Keratinocyte (primary cell): Measurements from ENCODE around the gene GPR85. TPM values are rescaled to one million over a fixed set of nuclear protein-coding genes. Genes with fewer than 3 reads are reported as not detected.

ENCODE experiments used
- DNase-seq: peaks from one replicate; pipeline ENCODE4 v3.0.0-alpha.2; 2011; ENCODE audit warnings: low read depth, missing footprints, low spot score
- FAIRE-seq: peaks from 2 replicates; lab custom pipeline; 2011; peaks lifted over from hg19 to GRCh38; lab: Jason Lieb, UNC
- H2AFZ ChIP-seq: 2 replicates; pipeline ENCODE4 v1.6.0; 2012; ENCODE audit warnings: low read length, control low read depth, inconsistent platforms; ENCODE audit not compliant: control insufficient read depth
- H3K27ac ChIP-seq: 2 replicates; pipeline ENCODE4 v1.5.1; 2011; ENCODE audit warnings: low read length; ENCODE audit not compliant: control insufficient read depth, insufficient read depth
- H3K27me3 ChIP-seq: 3 replicates; pipeline ENCODE4 v1.6.0; 2011; ENCODE audit warnings: low read length; ENCODE audit not compliant: control insufficient read depth, insufficient read depth; ENCODE audit errors: extremely low read depth
- H3K36me3 ChIP-seq, 2 experiments: 2 replicates in 1 of 2; 3 replicates in 1 of 2; pipeline ENCODE4 v1.5.1; 2011; ENCODE audit warnings: low read length in 2 of 2, mild to moderate bottlenecking in 1 of 2; ENCODE audit not compliant: control insufficient read depth in 2 of 2, insufficient read depth in 2 of 2; ENCODE audit errors: extremely low read depth in 1 of 2
- H3K4me1 ChIP-seq: 3 replicates; pipeline ENCODE4 v1.5.1; 2011; ENCODE audit warnings: low read length; ENCODE audit not compliant: control insufficient read depth, insufficient read depth; ENCODE audit errors: extremely low read depth
- H3K4me2 ChIP-seq: 3 replicates; pipeline ENCODE4 v1.6.0; 2011; ENCODE audit warnings: low read depth, low read length; ENCODE audit not compliant: control insufficient read depth, insufficient read depth; ENCODE audit errors: extremely low read depth
- H3K4me3 ChIP-seq, 3 experiments: fragments of 200-600 bp in 1 of 3; sonication (generic) in 1 of 3; 2 replicates in 2 of 3; 3 replicates in 1 of 3; pipeline ENCODE4 v1.5.1; 2011 to 2016; ENCODE audit warnings: low read length in 3 of 3, mild to moderate bottlenecking in 3 of 3, control low read depth in 2 of 3, inconsistent platforms in 1 of 3, low read depth in 1 of 3, mixed read lengths in 1 of 3, mixed run types in 1 of 3, moderate library complexity in 1 of 3; ENCODE audit not compliant: control insufficient read depth in 2 of 3, insufficient read depth in 2 of 3; ENCODE audit errors: extremely low read depth in 1 of 3
- H3K79me2 ChIP-seq: 2 replicates; pipeline ENCODE4 v1.6.0; 2012; ENCODE audit warnings: low read length; ENCODE audit not compliant: control insufficient read depth, insufficient read depth
- H3K9ac ChIP-seq: 3 replicates; pipeline ENCODE4 v1.6.0; 2011; ENCODE audit warnings: low read length; ENCODE audit not compliant: control insufficient read depth, insufficient read depth; ENCODE audit errors: extremely low read depth
- H3K9me1 ChIP-seq: 3 replicates; pipeline ENCODE4 v1.6.0; 2011; ENCODE audit warnings: low read length; ENCODE audit not compliant: control insufficient read depth, insufficient read depth; ENCODE audit errors: extremely low read depth
- H3K9me3 ChIP-seq: 2 replicates; pipeline ENCODE4 v1.5.1; 2012; ENCODE audit warnings: low read depth, low read length; ENCODE audit not compliant: control insufficient read depth
- H4K20me1 ChIP-seq: 3 replicates; pipeline ENCODE4 v1.6.0; 2011; ENCODE audit warnings: low read length; ENCODE audit not compliant: control insufficient read depth, insufficient read depth; ENCODE audit errors: extremely low read depth
- CTCF ChIP-seq, 3 experiments: IDR thresholded peaks in 1 of 3; conservative IDR thresholded peaks in 1 of 3; optimal IDR thresholded peaks in 1 of 3; 2 replicates in 2 of 3; 3 replicates in 1 of 3; pipeline versions ENCODE3 to v1.5.1; 2011; ENCODE audit warnings: low read length in 3 of 3, mild to moderate bottlenecking in 3 of 3, moderate library complexity in 2 of 3, control low read depth in 1 of 3, inconsistent platforms in 1 of 3; ENCODE audit not compliant: insufficient read depth in 2 of 3; ENCODE audit errors: extremely low read depth in 1 of 3
- EZH2 ChIP-seq: IDR thresholded peaks from one replicate; pipeline ENCODE4 v1.6.1; 2012; ENCODE audit warnings: inconsistent platforms, mild to moderate bottlenecking, low read length, moderate library complexity
- dilution Hi-C: fragments of 300-500 bp; cut with MboI; formaldehyde crosslinking; loops from one replicate; pipeline ENCODE4 v1.7.0; 2020; ENCODE audit warnings: low sequenced_read_pairs; ENCODE audit not compliant: extremely low pct_ligation_motif_present
- polyA plus RNA-seq, 5 experiments: library from polyadenylated mRNA; depleted of rRNA in 3 of 5; stranded (reverse) in 3 of 5; stranded (forward) in 1 of 5; unstranded in 1 of 5; fragments of >200 nt; gene quantifications; 1 replicate in 1 of 5; 2 replicates in 3 of 5; 3 replicates in 1 of 5; pipeline versions ENCODE4 v1.2.1 to v1.2.3, GENCODE V29; 2011 to 2012; ENCODE audit warnings: missing spikeins in 2 of 5, low read depth in 1 of 5, low replicate concordance in 1 of 5

GPR85 gene
- polyA plus RNA-seq, 1 donor (not counting 4 experiments of a cell fraction or from before 2014, with no cell fraction given), result 2.0 TPM

- Histone ChIP-seq H3K9ac (peak overlapping the region; percentile 4), H3K27me3 (no peaks in the 10 kb centered on the region), H3K9me1 (no peaks in the 10 kb centered on the region), H3K79me2 (no peaks in the 10 kb centered on the region), H4K20me1 (no peaks in the 10 kb centered on the region), H3K27ac (peak overlapping the region; percentile 26), H3K4me1 (peaks cover 14% of the 10 kb centered on the region), H3K9me3 (no peaks in the 10 kb centered on the region), H3K36me3 (no peaks in the 10 kb centered on the region), H2AFZ (peak overlapping the region; percentile 78), H3K4me3 (peak overlapping the region in 2 of 3 experiments; percentile 48 to 63), H3K4me2 (peak overlapping the region; percentile 82)
- FAIRE-seq (peak; percentile 53), DNase-seq (no peak)
- TF ChIP-seq EZH2, result no peak
- TF ChIP-seq CTCF (optimal IDR thresholded peaks at IDR 0.05 in 1 of 3, IDR thresholded peaks at IDR 0.05 in 1 of 3, conservative IDR thresholded peaks at IDR 0.05 in 1 of 3; ENCODE audit: extremely low read depth in 1 of 3, insufficient read depth in 2 of 3, low read length in 3 of 3), result no peak
- dilution Hi-C loops, result no loop called here
These were observed 13.5 kb upstream of the GPR85 start for GRCh38 chr7:113100121-113100603.

DNA sequence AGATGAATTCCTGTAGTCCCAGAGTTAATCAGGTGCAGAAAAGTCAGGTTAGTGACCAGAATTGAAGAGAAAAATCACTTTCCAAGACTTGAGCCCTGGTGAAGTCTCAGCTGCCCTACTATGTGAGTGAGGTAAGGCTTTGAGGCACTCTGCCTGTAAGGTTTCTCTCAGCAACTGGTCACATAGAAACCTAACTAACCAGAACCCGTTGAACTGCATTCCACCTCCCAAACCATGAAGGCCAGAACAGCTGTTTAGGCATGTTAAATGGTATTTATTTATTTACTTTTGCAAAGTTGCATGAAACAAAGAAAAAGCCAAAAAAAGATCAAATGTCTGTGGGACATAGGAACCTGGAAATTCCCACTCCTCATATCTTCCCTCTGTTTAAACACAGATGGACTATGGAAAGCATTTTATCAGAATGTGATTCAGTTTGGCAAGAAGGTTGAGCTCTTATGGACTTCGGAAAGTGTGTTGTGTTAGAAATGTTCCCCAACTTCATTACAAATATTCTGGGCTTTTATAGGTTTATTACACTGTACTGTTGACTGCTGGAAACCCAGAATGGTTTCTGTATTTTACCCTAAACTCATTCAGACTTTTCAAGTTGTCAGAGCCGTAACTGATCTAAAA, 12.8 kb upstream of the GPR85 start:
- Histone ChIP-seq H4K20me1 (no peaks in the 10 kb centered on the region), H3K27me3 (no peaks in the 10 kb centered on the region), H3K4me2 (peak overlapping the region; percentile 82), H3K9me1 (no peaks in the 10 kb centered on the region), H2AFZ (peak overlapping the region; percentile 78), H3K36me3 (no peaks in the 10 kb centered on the region), H3K9me3 (no peaks in the 10 kb centered on the region), H3K9ac (peak overlapping the region; percentile 4), H3K4me1 (peaks cover 14% of the 10 kb centered on the region), H3K79me2 (no peaks in the 10 kb centered on the region), H3K27ac (peak overlapping the region; percentile 26), H3K4me3 (peak overlapping the region in 2 of 3 experiments; percentile 48 to 63)
- DNase-seq (no peak), FAIRE-seq (peak; percentile 62)
- TF ChIP-seq CTCF (optimal IDR thresholded peaks at IDR 0.05 in 1 of 3, IDR thresholded peaks at IDR 0.05 in 1 of 3, conservative IDR thresholded peaks at IDR 0.05 in 1 of 3; ENCODE audit: extremely low read depth in 1 of 3, insufficient read depth in 2 of 3, low read length in 3 of 3) (no peak), EZH2 (no peak)
- dilution Hi-C loops, result no loop called here
